ENCODE data around the gene STX11. TPM values are rescaled to one million over a fixed set of nuclear protein-coding genes. Genes with fewer than 3 reads are reported as not detected.
A peak's percentile ranks its signal among the peaks of the same experiment; 100 is the strongest.

STX11 gene
- total RNA-seq, 1 experiment from 2014 or later: 1.1 TPM

- CTCF ChIA-PET: interaction anchor here (0.7 to 0.8 kb wide), 3 partner anchors 15 to 76 kb away, joined by 3 to 4 read pairs (median 3); no protein-coding TSS in a partner anchor
- Mint-ChIP-seq H3K4me3 (ENCODE audit: unreplicated experiment) (no peak overlapping the region), H3K36me3 (ENCODE audit: insufficient read depth, unreplicated experiment) (no peaks in the 10 kb centered on the region), H3K27ac (ENCODE audit: low read depth, unreplicated experiment) (peak overlapping the region; percentile 71), H3K9me3 (ENCODE audit: unreplicated experiment) (peaks cover 7% of the 10 kb centered on the region), H3K27me3 (ENCODE audit: insufficient read depth, unreplicated experiment) (no peaks in the 10 kb centered on the region), H3K4me1 (ENCODE audit: insufficient read depth, unreplicated experiment) (no peaks in the 10 kb centered on the region)
- intact Hi-C loops (cut with micrococcal nuclease): no loop called here
- BruUV-seq (replicated peaks): no TSS peak
- TF ChIP-seq CTCF (IDR thresholded peaks at IDR 0.05; ENCODE audit: unreplicated experiment): no peak
- DNase-seq (ENCODE audit: unreplicated experiment): peak; percentile 88
- POLR2A ChIA-PET: interaction anchor here (0.9 kb wide), 1 partner anchor 95 kb away, joined by 5 read pairs; the partner anchor contains the start of gene SF3B5
These were observed 40.3 kb downstream of the STX11 start for GRCh38 chr6:144190593-144190992.

- Mint-ChIP-seq H3K4me1 (ENCODE audit: insufficient read depth, unreplicated experiment) (no peaks in the 10 kb centered on the region), H3K36me3 (ENCODE audit: insufficient read depth, unreplicated experiment) (no peaks in the 10 kb centered on the region), H3K4me3 (ENCODE audit: unreplicated experiment) (no peak overlapping the region), H3K27me3 (ENCODE audit: insufficient read depth, unreplicated experiment) (no peaks in the 10 kb centered on the region), H3K9me3 (ENCODE audit: unreplicated experiment) (peaks cover 7% of the 10 kb centered on the region), H3K27ac (ENCODE audit: low read depth, unreplicated experiment) (no peak overlapping the region)
- BruUV-seq (replicated peaks): no TSS peak
- DNase-seq (ENCODE audit: unreplicated experiment): no peak
- intact Hi-C loops (cut with micrococcal nuclease): no loop called here
- POLR2A ChIA-PET: no interaction called here
- TF ChIP-seq CTCF (IDR thresholded peaks at IDR 0.05; ENCODE audit: unreplicated experiment): no peak
- CTCF ChIA-PET: interaction anchor here (0.9 kb wide), 1 partner anchor 8 kb away, joined by 3 read pairs; no protein-coding TSS in a partner anchor
These were observed 42.9 kb downstream of the STX11 start for GRCh38 chr6:144193181-144193580.

- H3K4me3 Mint-ChIP-seq (ENCODE audit: unreplicated experiment): no peak overlapping the region
- ChIA-PET POLR2A (interaction anchor here (0.7 kb wide), 2 partner anchors 236 to 572 kb away, joined by 3 read pairs; no protein-coding TSS in a partner anchor), CTCF (interaction anchor here (0.9 kb wide), 1 partner anchor 9 kb away, joined by 3 read pairs; no protein-coding TSS in a partner anchor)
- TF ChIP-seq CTCF (IDR thresholded peaks at IDR 0.05; ENCODE audit: unreplicated experiment): no peak
- H3K36me3 Mint-ChIP-seq (ENCODE audit: insufficient read depth, unreplicated experiment): no peaks in the 10 kb centered on the region
- BruUV-seq (replicated peaks): no TSS peak
- H3K27me3 Mint-ChIP-seq (ENCODE audit: insufficient read depth, unreplicated experiment): no peaks in the 10 kb centered on the region
- peaks cover 7% of the 10 kb centered on the region for H3K9me3 Mint-ChIP-seq (ENCODE audit: unreplicated experiment)
- intact Hi-C loops (cut with micrococcal nuclease): no loop called here
- H3K27ac Mint-ChIP-seq (ENCODE audit: low read depth, unreplicated experiment): no peak overlapping the region
- DNase-seq (ENCODE audit: unreplicated experiment): no peak
- H3K4me1 Mint-ChIP-seq (ENCODE audit: insufficient read depth, unreplicated experiment): no peaks in the 10 kb centered on the region
These were observed 44.0 kb downstream of the STX11 start for GRCh38 chr6:144194293-144194810.

- Mint-ChIP-seq H3K9me3 (ENCODE audit: unreplicated experiment) (peaks cover 7% of the 10 kb centered on the region), H3K36me3 (ENCODE audit: insufficient read depth, unreplicated experiment) (no peaks in the 10 kb centered on the region), H3K27me3 (ENCODE audit: insufficient read depth, unreplicated experiment) (no peaks in the 10 kb centered on the region), H3K4me1 (ENCODE audit: insufficient read depth, unreplicated experiment) (no peaks in the 10 kb centered on the region), H3K27ac (ENCODE audit: low read depth, unreplicated experiment) (no peak overlapping the region), H3K4me3 (ENCODE audit: unreplicated experiment) (no peak overlapping the region)
- no peak for TF ChIP-seq CTCF (IDR thresholded peaks at IDR 0.05; ENCODE audit: unreplicated experiment)
- no peak for DNase-seq (ENCODE audit: unreplicated experiment)
- intact Hi-C loops (cut with micrococcal nuclease): no loop called here
- no TSS peak for BruUV-seq (replicated peaks)
- CTCF ChIA-PET: no interaction called here
- POLR2A ChIA-PET: interaction anchor here (0.5 kb wide), 1 partner anchor 663 kb away, joined by 3 read pairs; no protein-coding TSS in a partner anchor
These were observed 45.5 kb downstream of the STX11 start for GRCh38 chr6:144195671-144196270.
